Measurements from ENCODE around the gene NLRP12.

The NLRP12 gene

DNA sequence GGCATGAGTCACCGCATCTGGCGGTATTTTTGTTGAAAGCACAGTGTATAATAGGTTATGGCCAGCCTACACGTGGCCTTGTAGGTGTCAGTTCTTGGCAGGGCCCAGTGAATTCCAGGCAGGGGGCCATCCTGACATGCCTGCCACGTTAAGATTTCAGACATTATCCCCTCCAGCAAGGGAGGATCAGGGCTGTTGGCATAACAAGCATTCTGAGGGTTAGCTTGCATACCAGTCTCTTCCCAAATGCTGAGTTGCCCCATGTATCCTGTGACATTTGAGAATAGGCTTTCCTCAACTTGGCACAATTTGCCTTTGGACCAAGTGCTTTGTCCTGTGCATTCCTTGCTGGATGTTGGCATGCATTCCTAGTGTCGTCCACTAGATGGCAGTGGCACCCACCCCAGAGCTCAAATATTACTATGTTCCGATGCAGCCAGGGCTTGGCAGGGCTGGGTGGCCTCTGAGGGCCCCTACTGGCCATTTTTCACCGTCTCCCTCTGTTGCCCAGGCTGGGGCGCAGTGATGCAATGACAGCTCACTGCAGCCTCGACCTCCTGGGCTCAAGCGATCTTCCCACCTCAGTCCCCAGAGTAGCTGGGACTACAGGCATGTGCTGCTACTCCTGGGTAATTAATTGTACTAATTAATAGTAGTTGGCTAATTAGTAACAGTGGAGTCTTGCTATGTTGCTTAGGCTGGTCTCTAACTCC is 31.2 kb downstream of the NLRP12 start:
- peak; percentile 97 for TF ChIP-seq CTCF (IDR thresholded peaks at IDR 0.05; ENCODE audit: low read depth, low read length, missing control alignments)
- H3K36me3 ChIP-seq (replicated peaks), result no peaks in the 10 kb centered on the region
- H3K27me3 ChIP-seq (replicated peaks), result no peaks in the 10 kb centered on the region
- no peak overlapping the region for H3K4me3 ChIP-seq (ENCODE audit: low read depth, low read length)
- DNase-seq, result peak; percentile 90
- in situ Hi-C loops (cut with HindIII; ENCODE audit: low pct_ligation_motif_present, low sequenced_read_pairs), result no loop called here
- no peak overlapping the region for H3K27ac ChIP-seq

GRCh38 chr19:53789708-53790678 is 34.1 kb downstream of the NLRP12 start:
- TF ChIP-seq CTCF (IDR thresholded peaks at IDR 0.05; ENCODE audit: low read depth, low read length, missing control alignments), result no peak
- Histone ChIP-seq H3K27me3 (replicated peaks) (no peaks in the 10 kb centered on the region), H3K27ac (no peak overlapping the region), H3K4me3 (ENCODE audit: low read depth, low read length) (no peak overlapping the region), H3K36me3 (replicated peaks) (no peaks in the 10 kb centered on the region)
- in situ Hi-C loops (cut with HindIII; ENCODE audit: low pct_ligation_motif_present, low sequenced_read_pairs), result no loop called here
- no peak for DNase-seq

DNA sequence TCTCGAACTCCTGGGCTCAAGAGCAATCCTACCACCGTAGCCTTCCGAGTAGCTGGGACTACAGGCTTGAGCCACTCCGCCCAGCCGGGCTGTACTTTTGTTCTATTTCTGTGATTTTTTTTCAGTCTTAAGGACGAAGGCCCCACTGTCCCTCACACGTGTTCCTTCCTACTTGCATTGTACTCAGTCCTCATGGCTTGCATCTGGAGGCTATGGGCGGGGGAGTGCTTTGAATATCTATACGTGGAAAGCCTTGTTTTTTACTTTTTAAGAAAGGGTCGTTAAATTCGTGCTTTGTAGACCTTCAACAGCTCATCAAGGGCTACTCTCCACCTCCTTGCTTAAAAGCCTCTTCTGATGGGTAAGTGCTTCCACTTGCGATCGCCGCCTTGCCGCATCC is 36.8 kb downstream of the NLRP12 start:
- no peak overlapping the region for H3K4me3 ChIP-seq (ENCODE audit: low read depth, low read length)
- H3K27ac ChIP-seq, result no peak overlapping the region
- TF ChIP-seq CTCF (IDR thresholded peaks at IDR 0.05; ENCODE audit: low read depth, low read length, missing control alignments), result no peak
- no peaks in the 10 kb centered on the region for H3K27me3 ChIP-seq (replicated peaks)
- no peaks in the 10 kb centered on the region for H3K36me3 ChIP-seq (replicated peaks)
- no peak for DNase-seq
- in situ Hi-C loops (cut with HindIII; ENCODE audit: low pct_ligation_motif_present, low sequenced_read_pairs), result no loop called here

- no peak overlapping the region for H3K4me3 ChIP-seq (ENCODE audit: low read depth, low read length)
- in situ Hi-C loops (cut with HindIII; ENCODE audit: low pct_ligation_motif_present, low sequenced_read_pairs), result no loop called here
- no peak overlapping the region for H3K27ac ChIP-seq
- H3K27me3 ChIP-seq (replicated peaks), result no peaks in the 10 kb centered on the region
- no peak for DNase-seq
- no peaks in the 10 kb centered on the region for H3K36me3 ChIP-seq (replicated peaks)
- no peak for TF ChIP-seq CTCF (IDR thresholded peaks at IDR 0.05; ENCODE audit: low read depth, low read length, missing control alignments)
Observed at GRCh38 chr19:53786744-53787143, 37.4 kb downstream of the NLRP12 start.

GRCh38 chr19:53785196-53785889 is 38.8 kb downstream of the NLRP12 start:
- no peak for TF ChIP-seq CTCF (IDR thresholded peaks at IDR 0.05; ENCODE audit: low read depth, low read length, missing control alignments)
- DNase-seq, result no peak
- in situ Hi-C loops (cut with HindIII; ENCODE audit: low pct_ligation_motif_present, low sequenced_read_pairs), result no loop called here
- H3K4me3 ChIP-seq (ENCODE audit: low read depth, low read length), result no peak overlapping the region
- H3K27ac ChIP-seq, result no peak overlapping the region
- H3K36me3 ChIP-seq (replicated peaks), result no peaks in the 10 kb centered on the region
- no peaks in the 10 kb centered on the region for H3K27me3 ChIP-seq (replicated peaks)
